Germinal center (tissue), 1 donor: ENCODE measurements around the gene PAX5.
A peak's percentile ranks its signal among the peaks of the same experiment; 100 is the strongest.
"Not testable (repeated sequence)": the region's sequence is repeated elsewhere in the genome, so short reads cannot be mapped to it uniquely, and the experiment has no call there.

Experiments used
- DNase-seq: peaks from one replicate; pipeline ENCODE4 v3.0.0; 2012; ENCODE audit warnings: mixed read lengths, low spot score

PAX5 gene

DNA sequence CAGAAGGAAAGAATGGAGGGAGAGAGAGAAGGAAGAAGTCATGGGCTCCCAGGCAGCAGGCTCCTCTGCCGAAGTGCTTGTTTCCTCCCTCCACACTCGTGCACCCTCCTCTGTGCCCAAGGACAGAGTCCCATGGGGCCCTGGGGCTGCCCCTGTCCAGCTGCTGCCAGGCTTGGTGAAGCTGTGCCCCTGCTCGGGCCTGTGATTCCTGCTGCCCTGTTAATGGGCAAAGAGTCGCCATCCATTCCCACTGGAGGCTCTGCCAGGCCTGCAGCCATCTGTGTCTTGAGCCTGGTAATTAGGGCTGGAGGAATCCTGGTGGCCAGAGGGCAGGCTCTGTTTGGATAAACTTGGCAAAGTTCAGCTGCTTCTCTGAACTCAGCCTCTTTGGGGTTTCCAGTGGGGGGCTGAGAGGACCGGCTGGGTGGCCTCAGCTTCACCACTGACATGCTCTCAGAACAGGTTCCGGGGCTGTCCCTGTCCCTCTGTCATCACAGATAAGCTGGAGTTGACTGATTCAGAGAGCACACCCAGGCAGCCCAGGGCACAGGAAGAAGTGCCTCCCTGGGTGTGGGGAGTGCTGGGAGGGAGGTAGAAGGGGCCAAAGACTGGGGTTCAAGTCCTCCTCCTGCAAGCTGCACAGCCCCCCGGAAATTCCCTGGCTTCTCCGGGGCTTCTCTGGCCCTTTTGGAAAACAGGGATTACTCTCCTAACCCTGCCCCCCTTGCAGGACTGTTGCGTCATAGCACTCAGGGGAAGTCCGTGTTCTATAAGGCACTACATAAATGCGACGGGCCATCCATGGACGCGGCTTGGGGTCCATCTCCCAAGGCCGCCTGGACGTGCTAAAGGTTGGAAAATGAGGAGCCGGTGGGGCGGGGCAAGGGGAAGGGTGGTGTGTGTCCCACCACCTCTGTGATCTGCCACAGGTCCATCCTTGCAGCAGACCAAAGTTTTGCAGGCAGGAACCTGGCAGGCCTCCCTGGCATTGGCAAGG, 154.8 kb downstream of the PAX5 start:
- DNase-seq, result no peak

DNA sequence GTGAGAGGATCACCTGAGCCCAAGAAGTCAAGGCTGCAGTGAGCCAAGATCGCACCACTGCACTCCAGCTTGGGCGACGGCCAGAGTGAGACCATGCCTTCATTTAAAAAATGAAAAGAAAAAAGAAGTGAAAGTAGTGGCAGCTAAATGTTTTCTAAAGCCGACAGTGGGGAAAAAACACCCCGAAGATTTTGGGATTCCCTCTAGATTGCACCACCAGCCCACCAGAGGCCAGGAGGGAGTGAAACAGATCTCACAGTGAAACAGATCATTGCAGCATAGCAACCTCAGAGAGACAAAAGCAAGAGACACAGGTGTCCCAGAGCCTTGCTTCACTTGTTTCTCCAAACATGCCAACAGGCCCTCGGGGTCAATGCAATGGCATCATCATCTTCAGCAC, 156.8 kb downstream of the PAX5 start:
- DNase-seq, result peak; percentile 34

DNA sequence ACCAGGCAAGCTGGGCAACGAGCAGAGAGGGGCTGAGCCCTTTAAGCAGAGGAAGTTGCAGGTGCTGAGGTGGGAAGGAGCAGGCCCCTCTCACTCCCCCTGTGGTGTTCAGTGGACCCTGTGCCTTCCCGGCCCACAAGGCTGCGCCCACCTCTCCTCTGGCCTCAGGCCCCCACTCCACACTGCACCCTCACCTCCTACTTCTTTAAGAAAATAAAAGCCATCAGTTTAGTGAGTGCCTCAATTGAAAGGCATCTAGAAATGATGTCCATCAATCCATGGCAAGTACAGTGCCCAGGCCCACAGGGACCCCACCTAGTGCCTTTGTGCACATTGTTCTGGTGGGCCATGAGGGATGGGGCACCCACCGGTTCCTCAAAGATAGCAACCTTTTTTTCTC, 158.0 kb downstream of the PAX5 start:
- no peak for DNase-seq

DNA sequence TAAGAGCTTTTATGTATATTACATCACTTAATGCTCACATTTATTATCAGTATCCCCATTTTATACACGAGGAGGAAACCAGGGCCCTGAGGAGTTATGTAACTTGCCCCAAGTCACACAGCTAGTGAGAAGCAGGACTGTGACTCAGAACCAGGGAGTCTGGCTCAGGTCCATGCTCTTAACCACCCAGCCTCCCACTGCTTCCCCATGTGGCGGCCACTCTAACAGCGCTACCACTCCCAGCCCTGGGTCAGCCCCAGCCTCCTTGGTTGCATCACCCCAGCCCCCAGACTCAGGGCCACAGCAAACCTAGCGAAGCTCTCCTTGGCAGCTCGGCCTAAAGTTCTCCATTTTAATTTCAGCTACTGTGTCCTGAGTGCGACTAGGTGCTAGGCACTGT, 159.1 kb downstream of the PAX5 start:
- no peak for DNase-seq

DNA sequence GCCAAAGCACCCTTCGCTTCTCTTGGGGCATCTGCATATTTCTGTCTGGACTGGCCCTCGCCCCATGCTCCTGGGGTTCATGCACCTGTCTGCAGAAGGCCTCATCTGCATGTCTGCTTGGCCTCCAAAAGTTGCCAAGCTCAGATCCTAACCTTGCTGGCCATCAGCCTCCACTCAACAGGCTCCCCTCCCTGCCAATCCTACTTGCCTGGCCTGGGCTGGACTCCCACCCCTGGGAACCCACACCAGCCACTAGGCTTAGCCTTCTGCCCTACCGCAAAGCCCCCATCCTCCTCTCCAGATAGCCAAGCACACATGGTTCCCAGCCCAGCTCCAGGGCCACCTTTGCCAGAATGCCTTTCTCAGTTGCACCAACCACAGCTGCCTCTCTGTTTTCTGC, 159.8 kb downstream of the PAX5 start:
- DNase-seq, result no peak

DNA sequence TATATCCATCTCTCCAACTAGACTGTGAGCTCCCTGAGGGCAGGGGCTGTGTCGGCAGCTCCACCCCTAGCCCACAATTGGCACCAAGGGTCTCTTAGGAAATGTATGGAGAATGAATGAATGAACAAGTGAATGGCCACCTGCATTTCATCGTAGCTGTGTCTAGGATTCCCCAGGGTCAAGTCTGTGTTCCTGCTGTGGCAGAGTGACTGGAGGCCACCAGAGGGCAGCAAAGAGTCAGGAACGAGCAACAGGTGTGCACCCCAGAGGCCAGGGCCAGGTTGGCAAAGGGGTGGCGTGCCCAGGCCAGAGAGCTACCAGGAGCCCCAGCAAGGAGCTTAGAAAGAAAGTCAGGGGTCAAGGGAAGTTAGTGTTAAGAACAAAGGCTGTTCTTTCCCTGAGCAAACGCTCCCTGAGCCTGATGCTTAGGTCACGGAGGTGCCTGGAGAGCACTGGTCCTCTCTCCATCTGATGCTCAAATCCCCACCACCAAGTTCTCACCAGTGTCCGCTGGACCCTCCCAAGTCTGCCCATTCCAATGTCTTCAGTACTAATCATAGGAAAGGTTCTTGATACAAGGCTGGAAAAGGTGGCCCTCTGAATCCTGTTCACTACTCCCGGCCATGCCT, 160.7 kb downstream of the PAX5 start:
- DNase-seq, result peak; percentile 86

DNA sequence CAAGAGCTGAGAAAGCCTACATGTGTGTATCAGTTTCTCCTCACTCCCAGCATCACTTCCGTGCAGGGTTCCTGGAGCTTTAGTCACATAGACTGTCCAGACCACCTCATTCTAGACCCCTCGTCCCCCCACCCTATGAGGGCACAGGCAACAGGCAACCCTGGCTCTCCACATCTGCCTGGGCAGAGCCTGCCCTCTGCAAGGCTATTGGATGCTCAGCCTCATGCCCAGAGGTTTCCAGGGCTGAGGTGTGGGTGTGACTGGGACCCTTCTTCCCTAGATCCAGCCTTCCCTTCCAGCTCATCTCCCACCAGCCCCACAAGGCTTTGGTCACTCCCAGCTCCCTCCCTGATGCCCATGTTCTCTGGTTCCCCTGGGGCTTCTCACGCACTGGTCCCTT, 161.4 kb downstream of the PAX5 start:
- no peak for DNase-seq

DNA sequence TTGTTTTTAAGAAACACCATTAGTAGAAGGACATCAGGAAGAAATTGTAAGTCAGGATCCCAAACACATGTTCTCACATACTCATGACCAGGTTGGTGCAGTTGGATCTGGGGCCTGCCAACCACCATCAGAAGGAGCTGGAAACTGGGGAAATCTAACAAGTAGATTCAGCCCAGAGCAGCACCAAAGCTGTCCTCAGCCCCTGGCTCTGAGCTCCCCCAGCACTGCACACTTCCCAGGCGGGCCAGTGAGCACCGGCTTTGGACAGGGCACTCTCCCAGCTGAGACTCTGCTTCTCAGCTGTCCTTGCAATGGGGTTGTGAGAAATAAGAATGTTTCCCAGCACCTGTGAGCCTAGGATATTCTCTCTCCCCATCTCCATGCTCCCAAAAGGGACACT, 162.5 kb downstream of the PAX5 start:
- no peak for DNase-seq

DNA sequence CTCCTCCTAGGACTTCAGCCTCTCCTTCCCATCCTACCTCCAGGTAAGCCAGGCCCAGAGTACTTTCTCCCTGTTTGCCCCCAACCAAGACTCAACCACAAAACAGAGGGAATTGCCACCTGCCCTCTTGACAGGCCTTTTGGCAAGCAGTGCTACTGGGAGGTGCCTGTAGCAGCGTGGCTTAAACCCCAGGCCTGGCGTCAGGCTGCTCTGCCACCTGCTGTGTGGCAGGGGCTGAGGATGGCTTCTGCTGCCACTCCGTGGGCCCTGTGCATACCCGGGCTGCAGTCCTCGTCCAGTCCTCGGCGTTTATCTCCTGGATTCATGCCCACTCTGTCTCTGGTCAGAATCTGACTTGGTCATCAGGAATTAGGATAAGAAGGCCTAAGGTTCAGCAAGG, 163.1 kb downstream of the PAX5 start:
- no peak for DNase-seq

DNA sequence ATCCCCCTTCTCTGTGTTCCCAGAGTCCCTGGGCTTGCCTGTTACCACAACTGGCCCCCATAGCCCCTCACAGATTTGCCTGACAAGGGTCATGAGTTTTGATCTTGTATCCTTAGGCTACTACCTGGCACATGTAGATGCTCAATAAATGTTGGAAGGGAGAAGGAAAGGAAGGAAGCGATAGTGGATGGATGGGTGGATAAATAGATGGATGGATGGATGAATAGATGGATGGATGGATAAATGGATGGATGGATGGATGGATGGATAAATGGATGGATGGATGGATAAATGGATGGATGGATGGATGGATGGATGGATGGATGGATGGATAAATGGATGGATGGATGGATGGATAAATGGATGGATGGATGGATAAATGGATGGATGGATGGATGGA, 164.5 kb downstream of the PAX5 start:
- not testable (repeated sequence) for DNase-seq

DNA sequence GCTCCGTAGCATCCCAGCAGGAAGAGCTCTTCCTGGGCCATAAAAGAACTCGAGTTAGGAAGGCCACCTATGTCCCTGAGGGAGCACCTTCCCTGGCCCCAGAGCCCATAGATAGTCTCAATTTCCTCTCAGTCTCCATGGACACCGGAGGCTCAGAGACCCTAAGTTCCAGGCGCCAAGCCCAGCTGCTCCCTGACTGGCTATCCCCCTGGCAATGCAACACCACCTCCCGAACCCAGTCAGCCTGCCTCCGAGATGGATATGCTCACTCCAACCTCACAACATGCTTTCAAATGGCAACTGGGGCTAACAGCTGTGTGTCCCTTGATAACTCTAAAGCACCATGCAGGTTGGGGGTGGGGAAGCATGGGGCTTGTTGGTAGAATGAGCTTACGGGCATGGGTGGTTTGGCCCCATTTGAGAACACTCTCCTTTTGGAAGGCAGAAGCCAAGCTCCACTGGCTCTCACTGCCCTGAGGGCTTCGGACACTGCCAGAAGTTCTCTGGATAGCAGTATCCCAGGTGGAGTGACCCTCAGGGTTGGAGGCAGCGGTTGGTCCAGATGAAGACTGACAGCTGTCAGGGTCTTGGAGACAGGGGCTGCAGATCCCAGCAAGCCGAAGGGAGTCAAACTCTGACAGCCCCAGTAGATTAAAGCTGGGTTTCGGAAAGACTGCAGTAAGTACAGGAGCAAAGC, 165.3 kb downstream of the PAX5 start:
- DNase-seq, result no peak

DNA sequence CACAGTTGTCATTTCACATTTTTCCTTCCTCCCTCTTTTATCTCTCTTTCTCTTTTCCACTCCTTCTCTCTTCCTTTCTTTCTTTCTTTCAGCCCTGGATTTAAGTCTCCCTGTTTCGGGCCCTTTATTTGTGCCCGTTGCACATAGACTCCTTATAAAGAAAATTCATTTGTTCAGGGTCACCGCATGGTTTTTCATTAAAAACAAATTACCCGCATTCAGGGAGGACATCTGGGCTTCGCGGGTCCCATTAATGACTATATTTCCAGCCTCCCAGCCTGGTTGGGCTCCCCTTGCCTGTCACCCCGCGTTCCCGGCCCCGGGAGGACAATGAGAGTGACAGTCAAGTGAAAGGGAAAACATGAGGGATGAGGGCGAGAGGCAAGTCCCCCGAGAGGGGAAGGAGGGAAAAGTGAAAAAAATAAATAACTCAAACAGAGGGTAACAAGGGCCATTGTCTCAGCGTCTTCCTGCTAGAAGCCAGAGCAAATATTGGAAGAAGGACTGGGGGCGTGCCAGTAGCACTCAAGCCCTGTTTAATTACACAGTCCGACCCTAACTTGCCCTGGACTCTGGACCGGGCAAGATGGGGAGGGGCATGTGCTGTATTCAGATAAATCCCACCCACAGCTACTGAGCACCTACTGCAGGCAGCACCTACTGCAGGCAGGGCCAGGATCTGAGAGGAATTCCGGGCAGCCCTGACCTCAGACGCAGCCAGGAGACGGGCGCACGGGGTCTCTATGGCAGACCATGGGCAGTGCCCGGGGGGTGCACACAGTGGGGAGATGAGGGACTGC, 166.2 kb downstream of the PAX5 start:
- no peak for DNase-seq

DNA sequence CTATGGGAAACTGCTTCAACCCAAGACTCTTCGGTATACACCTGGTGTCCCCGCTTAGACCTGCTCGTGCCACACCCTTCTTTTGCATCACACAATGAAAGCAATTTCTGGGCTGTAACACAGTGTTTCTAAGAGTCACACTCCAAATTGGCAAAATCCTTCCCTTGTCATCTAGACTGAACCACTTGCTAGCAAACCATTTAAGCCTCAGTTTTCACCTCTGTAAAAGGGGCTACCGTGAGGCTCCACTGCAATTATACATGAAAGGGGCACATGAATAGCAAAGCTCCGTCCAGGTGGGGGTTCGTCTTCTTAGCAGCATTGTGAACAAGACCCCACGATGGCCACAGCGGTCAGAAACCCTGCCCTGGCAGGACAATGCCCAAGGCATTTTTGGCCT, 166.8 kb downstream of the PAX5 start:
- no peak for DNase-seq

DNA sequence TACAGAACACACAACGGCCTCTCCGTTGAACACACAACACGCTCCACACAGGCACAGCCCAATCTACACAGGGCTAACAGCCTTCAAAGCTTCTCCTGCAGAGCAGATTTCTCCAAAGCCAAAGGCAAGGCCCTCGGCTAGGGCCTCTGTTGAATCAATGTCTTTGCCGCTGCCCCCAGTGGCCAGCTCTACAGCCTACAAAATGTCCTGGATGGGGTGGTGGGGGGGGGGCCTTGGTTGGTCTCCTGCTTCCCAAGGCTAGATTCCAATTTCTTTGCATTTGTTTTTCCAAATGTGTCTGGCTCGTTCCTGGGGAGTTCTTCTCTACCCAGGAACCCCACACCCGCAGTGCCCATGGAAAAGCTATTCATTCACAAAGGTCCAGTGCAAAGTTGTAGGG, 167.2 kb downstream of the PAX5 start:
- DNase-seq, result no peak

DNA sequence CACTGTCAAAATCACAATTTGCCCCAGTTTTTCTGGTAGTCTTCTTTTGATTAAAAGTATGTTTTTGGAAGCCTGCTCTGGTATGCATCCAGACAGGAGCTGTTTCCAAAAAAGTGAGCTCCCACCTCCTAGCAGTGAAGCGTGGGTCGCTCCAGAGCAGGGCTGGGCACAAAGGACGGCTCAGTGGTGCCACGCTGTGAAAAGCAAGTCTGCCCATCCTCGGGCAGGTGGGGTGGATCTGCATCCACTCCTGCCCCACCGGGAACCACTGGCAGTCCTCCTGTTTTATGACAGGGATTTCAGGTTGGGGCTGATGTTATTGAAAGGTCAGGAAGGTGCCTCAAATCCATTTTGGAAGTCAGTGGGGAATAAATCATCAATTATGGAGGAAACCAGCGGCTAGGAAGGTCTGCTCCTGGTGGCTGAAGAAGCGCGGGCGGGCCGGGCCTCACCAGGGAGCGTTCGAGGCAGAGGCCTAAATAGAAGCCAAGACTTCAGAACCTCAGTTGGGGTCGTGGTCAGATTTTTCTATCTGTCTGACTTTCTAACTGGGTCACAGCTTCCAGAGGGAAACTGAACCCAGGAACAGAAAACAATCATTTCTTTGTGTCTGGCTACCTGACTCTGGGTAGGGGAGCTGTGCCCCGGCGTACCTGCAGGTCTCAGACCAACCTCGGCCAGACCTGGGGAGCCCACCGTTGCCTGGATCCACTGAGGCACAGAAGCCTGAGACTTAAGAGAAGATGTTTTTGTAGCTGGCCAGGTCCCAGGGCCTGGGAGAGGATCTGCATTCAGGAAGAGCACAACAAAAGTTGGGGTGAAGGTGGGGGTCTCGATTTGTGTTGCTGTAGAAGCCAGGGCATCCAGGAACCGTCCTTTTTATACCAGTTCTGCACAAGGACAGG, 168.1 kb downstream of the PAX5 start:
- DNase-seq, result no peak

DNA sequence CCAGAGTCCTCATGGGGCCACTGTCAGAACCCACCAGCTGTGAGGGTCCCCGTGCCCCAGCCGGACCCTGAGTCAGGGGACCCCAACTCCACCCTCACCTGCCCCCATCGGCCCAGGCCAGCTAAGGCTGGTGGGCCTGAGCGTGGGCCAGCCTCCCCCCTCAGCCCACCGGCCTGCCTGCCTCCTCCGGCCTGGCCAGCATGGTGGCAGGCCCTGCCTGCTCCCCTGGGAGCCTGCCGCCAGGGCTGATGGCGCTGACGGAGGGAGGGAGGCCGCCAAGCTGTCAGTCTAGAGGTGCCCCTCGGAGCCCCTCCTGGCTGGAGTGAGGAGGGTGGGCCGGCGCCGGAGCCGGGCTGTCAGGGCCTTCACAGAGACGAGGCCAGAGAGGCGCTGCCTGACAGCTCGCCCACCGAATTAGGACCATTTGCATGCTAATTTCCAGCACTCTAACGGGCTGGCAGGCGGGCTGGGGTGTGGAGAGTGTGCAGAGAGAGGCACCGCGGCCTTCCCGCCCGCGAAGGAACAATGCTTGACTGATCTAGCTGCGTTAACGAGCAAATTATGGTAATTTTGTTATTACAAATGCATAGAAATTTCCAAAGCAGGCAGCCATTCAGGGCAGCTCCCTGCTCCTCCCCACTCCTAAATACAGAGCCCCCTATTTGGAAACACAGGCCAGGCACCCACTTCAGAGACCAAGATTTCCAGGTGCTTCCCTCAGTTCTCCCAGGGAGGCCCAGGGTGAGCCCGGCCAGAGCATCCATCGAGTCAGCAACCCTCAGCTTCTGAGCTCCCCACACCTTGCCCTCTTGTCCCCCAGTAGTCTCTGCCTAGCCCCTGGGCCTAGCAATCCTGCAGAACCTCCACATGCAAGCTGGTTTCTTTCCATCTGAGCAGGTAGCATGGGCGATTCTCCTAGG, 169.3 kb downstream of the PAX5 start:
- peak; percentile 41 for DNase-seq

DNA sequence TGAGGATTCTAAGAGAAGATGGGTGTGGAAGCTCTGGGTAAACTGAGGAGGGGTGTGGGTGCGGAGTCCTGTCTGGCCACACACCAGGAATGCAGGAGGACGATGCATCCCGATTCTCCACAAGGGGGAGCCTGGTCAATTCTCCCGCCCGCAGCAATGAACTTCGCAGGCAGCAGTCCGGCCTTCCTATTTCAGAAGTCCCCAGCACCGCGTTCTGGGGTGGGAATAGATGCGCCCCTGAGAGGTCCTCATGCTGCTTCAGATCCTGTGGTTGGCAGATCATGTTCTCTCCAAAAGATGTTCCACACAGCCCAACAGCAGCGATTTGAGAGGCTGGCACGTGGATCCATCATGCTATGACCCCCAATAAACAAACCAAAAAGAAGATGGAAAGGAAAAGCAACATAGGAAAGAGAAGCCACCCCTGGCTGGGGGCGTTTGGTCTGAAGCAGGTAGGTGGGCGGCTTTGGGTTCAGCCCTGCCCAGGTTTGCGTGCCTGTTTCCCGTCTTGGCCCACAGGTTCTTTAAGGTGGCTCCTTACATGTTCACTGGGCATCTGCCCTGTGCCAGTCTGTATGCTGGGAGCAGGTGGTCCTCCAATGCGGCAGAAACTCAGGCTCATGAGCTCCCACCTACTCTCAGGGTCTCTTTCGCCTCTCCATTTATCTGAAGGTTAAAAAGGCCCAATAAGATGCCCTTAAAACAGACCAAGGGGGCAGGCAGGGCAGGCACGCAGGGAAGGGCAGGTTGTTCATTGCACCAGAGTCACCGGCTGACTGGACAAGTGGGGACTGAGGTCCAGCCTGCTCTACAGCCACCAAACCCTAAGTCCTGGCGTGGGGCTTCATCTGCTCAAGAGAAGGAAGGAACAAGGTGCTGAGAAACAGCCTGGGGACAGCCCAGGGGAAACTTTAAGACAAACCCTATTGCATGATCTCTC, 171.6 kb downstream of the PAX5 start:
- DNase-seq, result no peak

DNA sequence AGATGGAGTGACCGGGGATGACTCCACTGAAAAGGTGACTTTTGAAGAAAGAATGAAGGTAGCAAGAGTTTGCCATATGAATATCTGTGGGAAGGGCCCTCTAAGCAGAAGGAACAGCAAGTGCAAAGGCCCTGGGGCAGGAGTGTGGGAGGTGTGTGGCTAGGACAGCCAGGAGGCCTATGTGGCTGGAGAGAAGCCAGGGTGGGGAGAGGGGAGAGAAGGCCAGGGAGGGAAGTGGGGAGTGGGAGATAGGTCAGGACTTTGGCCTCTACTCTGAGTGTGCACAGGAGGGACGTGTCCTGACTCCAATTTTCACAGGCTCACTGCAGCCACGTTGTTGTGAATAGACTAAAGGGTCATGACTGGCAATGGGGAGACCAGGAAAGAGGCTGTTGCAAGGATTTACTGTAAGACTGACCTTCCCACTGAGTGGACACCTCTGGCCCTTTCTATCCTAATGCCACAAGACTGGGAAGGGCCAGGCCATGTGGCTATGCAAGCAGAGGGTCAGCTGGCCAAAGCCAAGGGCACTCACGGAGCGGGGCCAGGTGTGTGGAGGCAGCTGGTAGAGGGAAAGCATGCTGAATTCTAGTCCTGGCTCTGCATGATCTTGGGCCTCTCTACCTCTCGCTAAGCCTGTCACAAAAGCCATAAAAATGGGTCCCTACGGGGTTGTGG, 172.4 kb downstream of the PAX5 start:
- no peak for DNase-seq
